ENCODE measurements around the gene H1-8.
"Not testable (repeated sequence)": the region's sequence is repeated elsewhere in the genome, so short reads cannot be mapped to it uniquely, and the experiment has no call there.

The H1-8 gene

GRCh38 chr3:129512595-129512994 is 30.4 kb upstream of the H1-8 start:
- Histone ChIP-seq H2AFZ (no peak overlapping the region), H3K79me2 (no peaks in the 10 kb centered on the region), H3K4me1 (no peaks in the 10 kb centered on the region), H3K36me3 (ENCODE audit: control insufficient read depth, insufficient read depth, low read length) (no peaks in the 10 kb centered on the region), H3K4me2 (ENCODE audit: low read length) (no peak overlapping the region), H3K27me3 (ENCODE audit: control insufficient read depth, insufficient read depth, low read length) (no peaks in the 10 kb centered on the region), H3K9ac (no peak overlapping the region), H3K9me3 (ENCODE audit: control insufficient read depth, low read length) (no peaks in the 10 kb centered on the region), H3K4me3 (ENCODE audit: low read depth, low read length) (no peak overlapping the region), H3K27ac (no peak overlapping the region)
- TF ChIP-seq CTCF (IDR thresholded peaks at IDR 0.05), result no peak

- Histone ChIP-seq H3K9ac (no peak overlapping the region), H3K9me3 (ENCODE audit: control insufficient read depth, low read length) (no peaks in the 10 kb centered on the region), H3K4me1 (no peaks in the 10 kb centered on the region), H3K4me2 (ENCODE audit: low read length) (no peak overlapping the region), H3K4me3 (ENCODE audit: low read depth, low read length) (no peak overlapping the region), H3K27me3 (ENCODE audit: control insufficient read depth, insufficient read depth, low read length) (no peaks in the 10 kb centered on the region), H3K27ac (no peak overlapping the region), H3K79me2 (no peaks in the 10 kb centered on the region), H3K36me3 (ENCODE audit: control insufficient read depth, insufficient read depth, low read length) (no peaks in the 10 kb centered on the region), H2AFZ (no peak overlapping the region)
- TF ChIP-seq CTCF (IDR thresholded peaks at IDR 0.05), result no peak
These were observed 29.3 kb upstream of the H1-8 start for GRCh38 chr3:129513705-129514104.

GRCh38 chr3:129514110-129514509 is 28.9 kb upstream of the H1-8 start:
- no peak overlapping the region for H3K4me2 ChIP-seq (ENCODE audit: low read length)
- no peaks in the 10 kb centered on the region for H3K9me3 ChIP-seq (ENCODE audit: control insufficient read depth, low read length)
- H3K27me3 ChIP-seq (ENCODE audit: control insufficient read depth, insufficient read depth, low read length), result no peaks in the 10 kb centered on the region
- no peaks in the 10 kb centered on the region for H3K79me2 ChIP-seq
- no peaks in the 10 kb centered on the region for H3K4me1 ChIP-seq
- H2AFZ ChIP-seq, result no peak overlapping the region
- no peaks in the 10 kb centered on the region for H3K36me3 ChIP-seq (ENCODE audit: control insufficient read depth, insufficient read depth, low read length)
- no peak overlapping the region for H3K9ac ChIP-seq
- H3K27ac ChIP-seq, result no peak overlapping the region
- no peak overlapping the region for H3K4me3 ChIP-seq (ENCODE audit: low read depth, low read length)
- TF ChIP-seq CTCF (IDR thresholded peaks at IDR 0.05), result no peak

- H3K9ac ChIP-seq, result no peak overlapping the region
- TF ChIP-seq CTCF (IDR thresholded peaks at IDR 0.05), result no peak
- H2AFZ ChIP-seq, result no peak overlapping the region
- no peaks in the 10 kb centered on the region for H3K4me1 ChIP-seq
- no peak overlapping the region for H3K4me2 ChIP-seq (ENCODE audit: low read length)
- no peaks in the 10 kb centered on the region for H3K36me3 ChIP-seq (ENCODE audit: control insufficient read depth, insufficient read depth, low read length)
- no peak overlapping the region for H3K27ac ChIP-seq
- no peaks in the 10 kb centered on the region for H3K9me3 ChIP-seq (ENCODE audit: control insufficient read depth, low read length)
- H3K4me3 ChIP-seq (ENCODE audit: low read depth, low read length), result no peak overlapping the region
- no peaks in the 10 kb centered on the region for H3K79me2 ChIP-seq
- H3K27me3 ChIP-seq (ENCODE audit: control insufficient read depth, insufficient read depth, low read length), result no peaks in the 10 kb centered on the region
These were observed 28.4 kb upstream of the H1-8 start for GRCh38 chr3:129514563-129514962.

- H2AFZ ChIP-seq; H3K4me2 ChIP-seq (ENCODE audit: low read length); H3K27me3 ChIP-seq (ENCODE audit: control insufficient read depth, insufficient read depth, low read length); H3K9ac ChIP-seq; H3K9me3 ChIP-seq (ENCODE audit: control insufficient read depth, low read length); H3K4me3 ChIP-seq (ENCODE audit: low read depth, low read length); H3K27ac ChIP-seq; H3K79me2 ChIP-seq; H3K4me1 ChIP-seq; H3K36me3 ChIP-seq (ENCODE audit: control insufficient read depth, insufficient read depth, low read length): not testable (repeated sequence)
These were observed 27.7 kb upstream of the H1-8 start for GRCh38 chr3:129515108-129515820.

GRCh38 chr3:129515821-129516432 is 27.0 kb upstream of the H1-8 start:
- H3K79me2 ChIP-seq; H3K4me3 ChIP-seq (ENCODE audit: low read depth, low read length); H3K27me3 ChIP-seq (ENCODE audit: control insufficient read depth, insufficient read depth, low read length); H3K9me3 ChIP-seq (ENCODE audit: control insufficient read depth, low read length); H3K27ac ChIP-seq; H3K4me2 ChIP-seq (ENCODE audit: low read length); H2AFZ ChIP-seq; H3K9ac ChIP-seq; H3K36me3 ChIP-seq (ENCODE audit: control insufficient read depth, insufficient read depth, low read length); H3K4me1 ChIP-seq: not testable (repeated sequence)
